ENCODE measurements around the gene STK11.

STK11 gene

GRCh38 chr19:1260749-1261537, 55.4 kb downstream of the STK11 start:
- DNase-seq (ENCODE audit: low read depth in 3 of 3, low spot score in 1 of 3) = peak; percentile 94 to 98 (median 94)

DNA sequence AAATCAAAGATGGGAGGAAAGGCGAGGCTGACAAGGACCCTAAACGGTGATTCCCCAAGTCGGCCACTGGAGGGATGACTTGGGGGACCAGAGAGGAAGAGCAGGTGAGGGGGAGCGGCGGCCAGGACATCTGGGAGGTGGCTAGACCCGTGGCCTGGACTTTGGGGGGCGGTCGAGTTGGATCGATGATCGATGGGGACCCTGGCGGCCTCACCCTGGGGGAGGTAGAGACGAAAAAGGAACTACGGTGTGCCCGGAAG, 55.9 kb downstream of the STK11 start:
- DNase-seq (ENCODE audit: low read depth in 3 of 3, low spot score in 1 of 3) = no peak

DNA sequence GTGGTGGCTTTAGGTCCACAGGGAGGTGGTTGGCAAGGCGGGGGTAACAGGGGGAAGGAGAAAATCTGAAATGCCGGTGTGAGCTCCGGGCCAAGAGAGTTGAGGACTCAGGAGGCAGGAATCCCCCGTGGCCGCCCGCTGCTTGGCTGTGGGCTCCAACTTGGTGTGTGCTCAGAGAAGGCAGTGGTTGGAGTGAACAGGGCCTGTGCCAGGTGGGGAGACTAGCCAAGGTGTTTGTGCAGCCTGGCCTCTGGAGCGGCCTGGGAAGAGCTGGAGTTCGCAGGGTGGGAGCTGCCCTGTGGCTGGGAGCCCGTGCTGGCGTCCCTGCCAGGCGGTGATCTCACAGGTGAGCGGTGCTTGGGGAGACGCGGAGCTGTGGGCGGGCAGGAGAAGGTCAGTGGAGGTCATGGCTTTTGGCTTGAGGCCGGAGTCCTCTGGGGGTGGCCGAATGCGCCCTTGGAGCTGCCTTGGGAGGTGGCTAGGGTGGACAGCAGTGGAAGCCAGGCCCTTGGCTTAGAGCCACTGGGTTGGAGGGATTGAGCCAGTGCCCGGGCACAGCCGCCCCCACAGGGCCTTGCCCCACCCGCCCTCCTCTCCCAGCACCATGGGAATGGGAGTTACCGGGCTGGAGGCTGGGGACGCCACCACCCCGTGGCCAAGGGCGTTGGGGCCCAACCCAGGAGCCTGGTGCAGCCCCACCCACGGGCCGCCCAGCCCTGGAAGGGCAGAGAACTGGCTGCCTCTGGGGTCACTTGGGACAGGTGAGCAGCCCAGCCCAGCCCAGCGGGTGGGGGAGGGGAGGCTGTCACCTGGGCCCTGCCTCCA, 56.4 kb downstream of the STK11 start:
- DNase-seq (ENCODE audit: low read depth in 3 of 3, low spot score in 1 of 3) = no peak

DNA sequence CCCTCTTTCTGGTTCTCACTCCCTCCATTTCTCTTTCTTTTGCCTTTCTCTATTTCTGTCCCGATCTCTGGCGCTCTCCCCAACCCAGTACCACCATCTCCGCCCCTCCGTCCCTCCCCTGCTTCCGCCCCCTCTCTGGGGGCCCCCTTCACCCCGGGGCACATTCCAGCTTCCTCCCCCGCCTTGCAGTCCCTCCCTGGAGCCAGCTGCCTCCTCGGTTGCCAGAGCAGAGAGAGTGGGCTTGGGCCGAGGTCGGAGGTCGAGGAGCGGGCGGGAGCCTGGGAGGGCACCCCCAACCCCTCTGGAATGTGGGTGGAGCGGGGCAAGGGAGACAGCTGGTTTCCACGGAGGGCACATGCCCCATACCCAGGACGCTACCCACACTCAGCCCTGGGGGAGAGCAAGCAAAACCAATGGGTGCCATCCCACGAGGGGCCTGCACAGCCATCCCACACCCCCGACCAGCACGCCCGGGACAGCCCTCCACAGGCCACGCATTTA, 57.1 kb downstream of the STK11 start:
- no peak for DNase-seq (ENCODE audit: low read depth in 3 of 3, low spot score in 1 of 3)

DNA sequence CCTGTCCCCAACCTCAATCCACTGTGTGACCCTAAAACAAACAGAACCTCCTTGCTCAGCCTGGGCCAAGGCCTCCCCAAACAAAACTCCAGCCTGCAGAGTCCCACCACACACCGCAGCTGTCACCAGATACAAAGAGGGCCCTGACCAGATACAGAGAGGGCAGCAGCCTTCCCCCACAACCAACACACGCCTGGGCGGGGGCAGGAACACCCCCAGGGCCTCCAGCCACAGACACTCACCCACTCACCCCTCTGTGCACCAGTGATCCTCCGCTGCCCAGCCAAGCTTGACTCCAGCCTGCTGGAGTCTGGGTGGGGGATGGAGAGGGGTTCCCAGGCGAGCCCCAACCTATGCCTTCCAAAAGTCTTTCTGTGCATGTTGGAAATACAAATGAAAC, 57.6 kb downstream of the STK11 start:
- DNase-seq (ENCODE audit: low read depth in 3 of 3, low spot score in 1 of 3) = no peak

- no peak for DNase-seq (ENCODE audit: low read depth in 3 of 3, low spot score in 1 of 3)
Measured at GRCh38 chr19:1264801-1265614, 59.4 kb downstream of the STK11 start.

GRCh38 chr19:1265615-1266128, 60.1 kb downstream of the STK11 start:
- no peak for DNase-seq (ENCODE audit: low read depth in 3 of 3, low spot score in 1 of 3)

- peak; percentile 61 to 66 (median 65) for DNase-seq (ENCODE audit: low read depth in 3 of 3, low spot score in 1 of 3)
Measured at GRCh38 chr19:1266129-1266915, 60.7 kb downstream of the STK11 start.

DNA sequence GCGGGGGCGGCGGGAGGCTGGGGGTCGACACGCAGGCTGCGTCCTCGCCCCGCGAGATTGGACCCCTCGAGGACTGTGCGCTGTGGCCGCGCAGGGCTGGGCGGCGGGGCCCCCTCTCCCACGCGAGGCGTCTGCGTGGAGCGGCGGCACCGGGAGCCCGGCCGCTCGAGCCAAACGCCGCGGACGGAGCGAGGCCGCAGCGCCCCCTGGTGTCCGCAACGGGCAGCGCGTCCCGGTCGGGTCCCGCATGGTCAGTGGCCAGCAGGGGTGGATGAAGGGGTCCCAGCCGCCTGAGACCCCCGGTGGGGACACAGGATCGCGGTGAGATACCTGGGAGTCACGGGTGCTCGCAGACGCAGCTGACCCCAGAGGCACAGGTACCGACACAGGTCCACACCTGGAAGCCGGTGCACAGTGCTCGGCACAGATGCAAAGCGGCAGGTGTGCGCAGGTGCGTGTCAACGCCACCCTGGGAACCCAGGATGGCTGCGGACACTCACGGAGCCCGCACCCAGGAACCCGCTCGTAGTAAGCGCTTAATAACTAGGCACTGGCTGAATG, 61.4 kb downstream of the STK11 start:
- peak in 1 of 3 donors; percentile 57 for DNase-seq (ENCODE audit: low read depth in 3 of 3, low spot score in 1 of 3)

- no peak for DNase-seq (ENCODE audit: low read depth in 3 of 3, low spot score in 1 of 3)
Measured at GRCh38 chr19:1267477-1268225, 62.1 kb downstream of the STK11 start.

DNA sequence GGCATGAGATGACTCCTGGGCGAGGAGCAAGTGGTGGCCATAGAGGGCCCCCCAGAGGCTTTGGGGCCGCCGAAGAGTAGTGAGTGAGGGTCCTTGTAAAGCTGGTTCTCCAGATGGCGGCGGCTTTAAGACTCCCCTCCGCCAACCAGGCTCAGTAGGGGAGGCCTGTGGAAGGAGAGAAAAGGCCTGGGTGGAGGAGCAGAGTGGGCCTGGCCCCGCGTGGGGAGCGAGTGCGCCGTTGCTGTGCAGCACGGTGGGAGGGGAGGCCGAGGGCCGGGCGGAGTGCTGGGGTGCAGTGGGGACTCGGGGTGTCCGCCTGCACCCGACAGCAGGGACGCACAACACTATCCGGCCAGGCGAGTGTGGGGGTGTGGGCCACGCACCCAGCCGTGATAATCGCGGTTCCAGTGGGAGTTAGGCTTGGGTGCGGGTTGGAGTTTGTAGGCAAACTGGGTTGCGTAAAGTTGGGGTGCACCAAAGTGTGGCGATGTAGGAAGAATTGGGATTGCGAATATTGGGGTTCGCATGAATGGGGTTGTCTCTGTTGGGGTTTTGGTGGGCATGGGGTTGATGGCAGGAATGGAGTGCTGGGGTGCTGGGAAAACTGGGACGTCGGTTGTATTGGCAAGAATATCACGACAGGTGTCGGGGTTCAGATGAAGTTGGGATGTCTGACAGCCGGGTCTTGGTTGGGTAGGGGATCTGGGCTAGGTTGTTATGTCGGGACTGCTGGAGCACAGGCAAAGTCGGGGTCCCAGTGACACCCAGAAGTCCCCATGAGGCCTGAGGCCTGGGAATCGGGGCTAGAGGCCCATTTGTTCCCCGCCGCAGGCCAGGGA, 62.9 kb downstream of the STK11 start:
- no peak for DNase-seq (ENCODE audit: low read depth in 3 of 3, low spot score in 1 of 3)

DNA sequence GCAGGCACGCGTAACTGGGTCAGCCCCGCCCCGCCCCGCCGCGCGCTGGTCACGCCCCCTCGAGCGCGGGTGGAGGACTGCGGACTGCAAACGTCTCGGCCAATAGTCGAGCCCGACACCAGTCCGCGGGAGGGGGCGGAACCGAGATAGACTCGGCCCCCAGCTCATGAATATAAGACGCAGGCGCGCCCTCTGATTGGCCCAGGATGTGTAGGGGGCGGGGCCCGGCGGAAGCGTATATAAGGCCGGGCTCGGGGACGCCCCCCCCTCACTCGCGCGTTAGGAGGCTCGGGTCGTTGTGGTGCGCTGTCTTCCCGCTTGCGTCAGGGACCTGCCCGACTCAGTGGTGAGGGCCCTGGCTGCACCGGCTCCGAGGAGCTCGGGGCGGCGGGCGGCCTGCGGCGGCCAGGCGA, 63.5 kb downstream of the STK11 start, which contains the start of gene CIRBP:
TSS of gene CIRBP (plus strand) at position 268 of the 413 bp plus-strand sequence. CDS start 1,602 bp downstream, outside the sequence.
- DNase-seq (ENCODE audit: low read depth in 3 of 3, low spot score in 1 of 3) = peak; percentile 98 to 99 (median 99)

- DNase-seq (ENCODE audit: low read depth in 3 of 3, low spot score in 1 of 3) = peak; percentile 72 to 78 (median 77)
Measured at GRCh38 chr19:1269478-1270212, 64.1 kb downstream of the STK11 start.

DNA sequence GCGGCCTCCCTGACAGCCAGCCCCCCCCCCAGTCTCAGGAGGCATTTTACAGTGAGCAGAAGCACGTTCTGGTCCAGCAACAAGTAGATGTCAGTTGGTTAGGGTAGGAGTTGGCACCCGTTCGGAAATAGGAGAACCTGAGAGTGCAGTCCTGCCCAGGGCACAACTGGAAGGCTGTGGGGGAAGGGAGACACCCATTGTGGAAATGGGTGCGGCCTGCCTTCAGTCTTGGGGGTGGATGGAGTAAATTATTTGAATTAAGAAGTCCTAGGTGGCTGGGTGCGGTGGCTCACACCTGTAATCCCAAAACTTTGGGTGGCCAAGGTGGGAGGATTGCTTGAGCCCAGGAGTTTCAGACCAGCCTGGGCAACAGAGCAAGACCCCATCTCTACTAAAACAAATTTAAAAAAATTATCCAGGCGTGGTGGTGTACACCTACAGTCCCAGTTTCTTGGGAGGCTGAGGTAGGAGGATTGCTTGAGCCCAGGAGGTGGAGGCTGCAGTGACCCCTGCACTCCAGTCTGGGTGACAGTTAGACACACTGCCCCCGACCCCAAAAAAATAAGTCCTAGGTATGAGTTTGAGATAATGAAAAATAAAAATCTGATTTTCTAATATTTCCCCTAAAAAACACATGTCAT, 64.8 kb downstream of the STK11 start:
- no peak for DNase-seq (ENCODE audit: low read depth in 3 of 3, low spot score in 1 of 3)

DNA sequence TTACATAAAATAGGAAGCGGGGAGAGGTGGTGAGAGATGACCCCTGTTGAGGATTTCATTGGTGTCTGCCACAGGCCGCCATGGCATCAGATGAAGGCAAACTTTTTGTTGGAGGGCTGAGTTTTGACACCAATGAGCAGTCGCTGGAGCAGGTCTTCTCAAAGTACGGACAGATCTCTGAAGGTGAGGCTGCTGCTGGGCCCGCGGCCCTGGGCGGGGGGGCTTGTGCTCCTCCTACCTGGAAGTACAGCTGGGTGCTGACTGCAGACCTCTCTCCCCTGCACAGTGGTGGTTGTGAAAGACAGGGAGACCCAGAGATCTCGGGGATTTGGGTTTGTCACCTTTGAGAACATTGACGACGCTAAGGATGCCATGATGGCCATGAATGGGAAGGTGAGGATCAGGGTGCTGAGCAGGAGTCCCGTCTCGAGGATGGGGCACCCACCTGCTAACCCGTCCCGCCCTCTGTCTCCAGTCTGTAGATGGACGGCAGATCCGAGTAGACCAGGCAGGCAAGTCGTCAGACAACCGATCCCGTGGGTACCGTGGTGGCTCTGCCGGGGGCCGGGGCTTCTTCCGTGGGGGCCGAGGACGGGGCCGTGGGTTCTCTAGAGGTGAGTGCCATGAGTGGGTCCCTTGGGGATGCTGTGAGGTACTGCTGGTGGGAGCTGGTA, 65.4 kb downstream of the STK11 start:
- DNase-seq (ENCODE audit: low read depth in 3 of 3, low spot score in 1 of 3) = no peak

DNA sequence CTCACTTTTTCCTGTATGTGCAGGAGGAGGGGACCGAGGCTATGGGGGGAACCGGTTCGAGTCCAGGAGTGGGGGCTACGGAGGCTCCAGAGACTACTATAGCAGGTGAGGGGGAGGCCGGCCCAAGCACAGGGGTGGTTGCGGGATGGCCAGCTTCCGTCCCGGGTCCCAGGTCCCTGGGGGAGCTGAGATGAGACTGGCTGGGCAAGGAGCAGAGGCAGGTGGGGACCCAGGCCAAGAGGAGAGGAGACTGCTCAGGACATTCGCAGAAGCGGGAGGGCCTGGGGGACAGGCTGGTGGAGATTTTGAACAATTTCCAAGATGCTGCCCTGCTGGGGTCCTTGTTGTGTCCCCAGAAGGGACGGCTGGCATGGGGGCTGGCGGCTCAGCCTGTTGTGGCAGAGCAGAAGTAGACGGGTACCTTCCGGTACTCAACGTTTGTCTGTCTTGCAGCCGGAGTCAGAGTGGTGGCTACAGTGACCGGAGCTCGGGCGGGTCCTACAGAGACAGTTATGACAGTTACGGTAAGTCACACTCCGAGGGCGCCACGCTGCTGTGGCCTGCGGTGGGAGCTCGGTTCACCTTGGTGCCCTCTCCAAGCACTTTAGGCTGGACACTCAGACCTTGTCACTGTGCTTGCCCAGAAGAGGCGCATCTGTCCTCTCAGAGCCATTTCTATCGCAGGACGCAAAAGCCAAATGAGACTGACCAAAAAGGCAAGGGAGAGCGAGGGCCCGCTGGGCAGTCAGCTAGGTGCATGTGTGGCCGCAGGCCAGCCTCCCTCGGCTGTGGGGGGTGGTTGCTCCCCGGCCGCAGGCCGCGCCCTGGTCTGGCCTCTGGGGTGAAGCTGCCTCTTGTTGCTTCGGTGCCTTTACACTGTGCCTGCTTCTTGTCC, 66.2 kb downstream of the STK11 start:
- DNase-seq (ENCODE audit: low read depth in 3 of 3, low spot score in 1 of 3) = no peak

All from stimulated activated CD4-positive, alpha-beta T cell treated with anti-CD3 and anti-CD28 coated beads, TNF-alpha, amount 100 ng/mL, for 1 hour (primary cell).